ENCODE results near the gene RASGRP3. TPM values are rescaled to one million over a fixed set of nuclear protein-coding genes. Genes with fewer than 3 reads are reported as not detected.

The RASGRP3 gene
- total and polyA plus RNA-seq, 9 of the 15 experiments (the other 6 are each of a cell fraction or from before 2014, with no cell fraction given): 0.18 to 1.7 (median 1.2) TPM

DNA sequence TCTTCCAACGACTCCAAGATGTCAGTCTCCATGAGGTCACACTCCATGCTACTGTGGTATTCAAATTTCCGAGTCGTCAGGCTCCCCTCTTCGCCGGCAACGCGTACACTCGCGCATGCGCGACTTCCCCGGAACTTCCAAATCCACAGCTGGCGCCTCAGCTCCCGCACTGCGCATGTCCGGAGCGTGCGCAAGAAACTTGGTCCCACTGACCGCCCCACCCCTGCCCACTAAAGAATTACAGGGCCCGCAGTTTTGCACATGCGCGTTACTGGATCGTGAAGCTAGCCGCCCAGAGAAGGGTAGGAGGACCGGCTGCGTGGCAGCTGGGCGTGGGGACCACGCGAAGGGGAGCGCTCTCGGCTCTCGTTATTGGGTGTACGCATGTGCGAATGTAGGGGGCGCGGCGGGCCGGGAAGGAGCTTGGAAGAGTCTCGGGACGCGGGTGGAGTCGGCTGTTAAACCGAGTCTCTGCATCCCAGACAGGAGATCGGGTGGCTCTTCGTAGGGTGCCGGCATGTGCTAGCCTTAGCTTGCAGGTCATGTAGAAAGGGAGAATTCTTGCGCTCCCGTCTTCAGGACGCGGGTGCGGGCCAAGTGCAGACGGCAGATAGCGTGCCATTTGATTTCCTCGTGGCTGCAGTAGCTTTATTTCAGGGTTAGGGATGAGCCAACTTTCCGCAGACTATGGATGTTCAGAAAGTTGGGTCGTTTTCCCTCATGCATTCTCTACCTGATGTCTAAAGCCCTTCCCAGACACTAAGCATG is 122.9 kb downstream of the RASGRP3 start, which contains the start of gene FAM98A (continued):
- 0 out of 4 replicates have a peak, but pooled peaks of 1 of the 2 experiments have one; percentile 6 for TF ChIP-seq SIN3A (IDR thresholded peaks at IDR 0.05; ENCODE audit: borderline replicate concordance in 2 of 2, control insufficient read depth in 1 of 2, low read depth in 2 of 2, low read length in 2 of 2)
- TF ChIP-seq SMARCA4 (IDR thresholded peaks at IDR 0.05): no peak; the same call in 1 of the 2 replicates
- no peak for TF ChIP-seq ZNF764 (CRISPR knock-in tag; IDR thresholded peaks at IDR 0.05; ENCODE audit: low read depth)
- TF ChIP-seq ZNF3 (CRISPR knock-in tag; IDR thresholded peaks at IDR 0.05): no peak
- TF ChIP-seq MYBL2 (IDR thresholded peaks at IDR 0.05; ENCODE audit: low read depth): no peak
- no peak for TF ChIP-seq MYBL2 (CRISPR knock-in tag; IDR thresholded peaks at IDR 0.05; ENCODE audit: borderline replicate concordance)
- TF ChIP-seq, protein P1, sequence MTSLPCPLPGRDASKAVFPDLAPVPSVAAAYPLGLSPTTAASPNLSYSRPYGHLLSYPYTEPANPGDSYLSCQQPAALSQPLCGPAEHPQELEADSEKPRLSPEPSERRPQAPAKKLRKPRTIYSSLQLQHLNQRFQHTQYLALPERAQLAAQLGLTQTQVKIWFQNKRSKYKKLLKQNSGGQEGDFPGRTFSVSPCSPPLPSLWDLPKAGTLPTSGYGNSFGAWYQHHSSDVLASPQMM (CRISPR knock-in tag; IDR thresholded peaks at IDR 0.05): no peak
- TF ChIP-seq HNRNPL (IDR thresholded peaks at IDR 0.05; ENCODE audit: low read depth, low read length): no peak
- TF ChIP-seq SIRT6 (IDR thresholded peaks at IDR 0.05; ENCODE audit: low read depth, low read length): no peak
- TF ChIP-seq ZNF778 (CRISPR knock-in tag; IDR thresholded peaks at IDR 0.05): no peak
- no peak for TF ChIP-seq RHOXF2B (CRISPR knock-in tag; conservative IDR thresholded peaks at IDR 0.05)
- TF ChIP-seq ARNT (IDR thresholded peaks at IDR 0.05): no peak
- no peak for TF ChIP-seq RFX7 (CRISPR knock-in tag; IDR thresholded peaks at IDR 0.05)
- no peak for TF ChIP-seq ZNF41 (CRISPR knock-in tag; conservative IDR thresholded peaks at IDR 0.05)
- TF ChIP-seq, protein P2, sequence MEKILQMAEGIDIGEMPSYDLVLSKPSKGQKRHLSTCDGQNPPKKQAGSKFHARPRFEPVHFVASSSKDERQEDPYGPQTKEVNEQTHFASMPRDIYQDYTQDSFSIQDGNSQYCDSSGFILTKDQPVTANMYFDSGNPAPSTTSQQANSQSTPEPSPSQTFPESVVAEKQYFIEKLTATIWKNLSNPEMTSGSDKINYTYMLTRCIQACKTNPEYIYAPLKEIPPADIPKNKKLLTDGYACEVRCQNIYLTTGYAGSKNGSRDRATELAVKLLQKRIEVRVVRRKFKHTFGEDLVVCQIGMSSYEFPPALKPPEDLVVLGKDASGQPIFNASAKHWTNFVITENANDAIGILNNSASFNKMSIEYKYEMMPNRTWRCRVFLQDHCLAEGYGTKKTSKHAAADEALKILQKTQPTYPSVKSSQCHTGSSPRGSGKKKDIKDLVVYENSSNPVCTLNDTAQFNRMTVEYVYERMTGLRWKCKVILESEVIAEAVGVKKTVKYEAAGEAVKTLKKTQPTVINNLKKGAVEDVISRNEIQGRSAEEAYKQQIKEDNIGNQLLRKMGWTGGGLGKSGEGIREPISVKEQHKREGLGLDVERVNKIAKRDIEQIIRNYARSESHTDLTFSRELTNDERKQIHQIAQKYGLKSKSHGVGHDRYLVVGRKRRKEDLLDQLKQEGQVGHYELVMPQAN (IDR thresholded peaks at IDR 0.05; ENCODE audit: borderline replicate concordance): peak; percentile 77
- TF ChIP-seq, protein P3, sequence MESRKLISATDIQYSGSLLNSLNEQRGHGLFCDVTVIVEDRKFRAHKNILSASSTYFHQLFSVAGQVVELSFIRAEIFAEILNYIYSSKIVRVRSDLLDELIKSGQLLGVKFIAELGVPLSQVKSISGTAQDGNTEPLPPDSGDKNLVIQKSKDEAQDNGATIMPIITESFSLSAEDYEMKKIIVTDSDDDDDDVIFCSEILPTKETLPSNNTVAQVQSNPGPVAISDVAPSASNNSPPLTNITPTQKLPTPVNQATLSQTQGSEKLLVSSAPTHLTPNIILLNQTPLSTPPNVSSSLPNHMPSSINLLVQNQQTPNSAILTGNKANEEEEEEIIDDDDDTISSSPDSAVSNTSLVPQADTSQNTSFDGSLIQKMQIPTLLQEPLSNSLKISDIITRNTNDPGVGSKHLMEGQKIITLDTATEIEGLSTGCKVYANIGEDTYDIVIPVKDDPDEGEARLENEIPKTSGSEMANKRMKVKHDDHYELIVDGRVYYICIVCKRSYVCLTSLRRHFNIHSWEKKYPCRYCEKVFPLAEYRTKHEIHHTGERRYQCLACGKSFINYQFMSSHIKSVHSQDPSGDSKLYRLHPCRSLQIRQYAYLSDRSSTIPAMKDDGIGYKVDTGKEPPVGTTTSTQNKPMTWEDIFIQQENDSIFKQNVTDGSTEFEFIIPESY (CRISPR knock-in tag; IDR thresholded peaks at IDR 0.05): peak; percentile 89
- no peak for TF ChIP-seq PTTG1 (tag; IDR thresholded peaks at IDR 0.05; ENCODE audit: low read depth)
- TF ChIP-seq HDAC3 (IDR thresholded peaks at IDR 0.05; ENCODE audit: borderline replicate concordance, partially characterized antibody): no peak
- TF ChIP-seq TBL1XR1 (IDR thresholded peaks at IDR 0.05; ENCODE audit: low read length in 2 of 2): no peak
- TF ChIP-seq RBM14 (IDR thresholded peaks at IDR 0.05; ENCODE audit: borderline replicate concordance, insufficient read depth, low read depth, low read length): no peak
- TF ChIP-seq YBX1 (IDR thresholded peaks at IDR 0.05): no peak
- TF ChIP-seq, protein P4, sequence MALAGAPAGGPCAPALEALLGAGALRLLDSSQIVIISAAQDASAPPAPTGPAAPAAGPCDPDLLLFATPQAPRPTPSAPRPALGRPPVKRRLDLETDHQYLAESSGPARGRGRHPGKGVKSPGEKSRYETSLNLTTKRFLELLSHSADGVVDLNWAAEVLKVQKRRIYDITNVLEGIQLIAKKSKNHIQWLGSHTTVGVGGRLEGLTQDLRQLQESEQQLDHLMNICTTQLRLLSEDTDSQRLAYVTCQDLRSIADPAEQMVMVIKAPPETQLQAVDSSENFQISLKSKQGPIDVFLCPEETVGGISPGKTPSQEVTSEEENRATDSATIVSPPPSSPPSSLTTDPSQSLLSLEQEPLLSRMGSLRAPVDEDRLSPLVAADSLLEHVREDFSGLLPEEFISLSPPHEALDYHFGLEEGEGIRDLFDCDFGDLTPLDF (CRISPR knock-in tag; IDR thresholded peaks at IDR 0.05): no peak
- TF ChIP-seq MYNN (IDR thresholded peaks at IDR 0.05): no peak
- TF ChIP-seq MYNN (CRISPR knock-in tag; IDR thresholded peaks at IDR 0.05): no peak
- TF ChIP-seq RNF2 (IDR thresholded peaks at IDR 0.05): peak; percentile 30; the same call in 1 of the 2 replicates

Measured in K562 (cell line).